Lower leg skin (tissue), 4 donors: ENCODE measurements around the gene VDR. TPM values are rescaled to one million over a fixed set of nuclear protein-coding genes. Genes with fewer than 3 reads are reported as not detected.

Experiments used
- DNase-seq, 2 donors: peaks; one replicate each; pipeline ENCODE4 v3.0.0-alpha.2; 2019; ENCODE audit warnings: low spot score in 2 of 2
- H3K4me3 ChIP-seq: fragments of 200-600 bp; sonication (generic); 2 replicates; pipeline ENCODE4 v1.5.1; 2017; ENCODE audit warnings: mild to moderate bottlenecking, low read depth; ENCODE audit not compliant: poor library complexity, severe bottlenecking
- CTCF ChIP-seq, 3 donors: fragments of 450-650 bp; IDR thresholded peaks; one replicate each; pipeline ENCODE4 v1.5.1; 2016; ENCODE audit warnings: antibody characterized with exemption in 3 of 3, mild to moderate bottlenecking in 3 of 3, moderate library complexity in 2 of 3
- POLR2A ChIP-seq, 2 donors: fragments of 450-650 bp; IDR thresholded peaks; one replicate each; pipeline ENCODE4 v1.6.1; 2016 to 2017; ENCODE audit warnings: antibody characterized with exemption in 2 of 2, mild to moderate bottlenecking in 1 of 2, moderate library complexity in 1 of 2
- WGBS, 2 donors: methylation state at CpG; one replicate each; pipeline ENCODE4 v1.1.5; 2018; 5-methylcytosine and 5-hydroxymethylcytosine counted together
- intact Hi-C: fragments of 100-400 bp; cut with DNase I; formaldehyde crosslinking; loops from one replicate; pipeline ENCODE4 v1.15.0; 2023; ENCODE audit warnings: low total_unique reads
- total RNA-seq, 4 donors: library from RNA; depleted of rRNA; stranded (reverse); fragments of >200 nt; gene quantifications; one replicate each; pipeline ENCODE4 v1.1.0, GENCODE V29; 2016

The VDR gene
- total RNA-seq, 4 donors from 2014 or later, result 35.9 to 58.1 (median 39.4) TPM

- DNase-seq, result no peak
- no peak for TF ChIP-seq POLR2A (IDR thresholded peaks at IDR 0.05)
- no peak for TF ChIP-seq CTCF (IDR thresholded peaks at IDR 0.05)
- intact Hi-C loops, result no loop called here
- 73 to 74% methylated on average over 4 of the region's 4 CpGs for WGBS, 2 donors
- H3K4me3 ChIP-seq, result no peak overlapping the region
Observed at GRCh38 chr12:47907851-47908454, 3.2 kb upstream of the VDR start.

GRCh38 chr12:47903927-47904712, 674 bp downstream of the VDR start:
- peak; percentile 76 to 92 for DNase-seq
- TF ChIP-seq CTCF (IDR thresholded peaks at IDR 0.05), result no peak
- no peak for TF ChIP-seq POLR2A (IDR thresholded peaks at IDR 0.05)
- WGBS, 2 donors, result 1 to 3% methylated on average over 7 of the region's 7 CpGs
- intact Hi-C loops, result no loop called here
- H3K4me3 ChIP-seq, result peak overlapping the region; percentile 32

DNA sequence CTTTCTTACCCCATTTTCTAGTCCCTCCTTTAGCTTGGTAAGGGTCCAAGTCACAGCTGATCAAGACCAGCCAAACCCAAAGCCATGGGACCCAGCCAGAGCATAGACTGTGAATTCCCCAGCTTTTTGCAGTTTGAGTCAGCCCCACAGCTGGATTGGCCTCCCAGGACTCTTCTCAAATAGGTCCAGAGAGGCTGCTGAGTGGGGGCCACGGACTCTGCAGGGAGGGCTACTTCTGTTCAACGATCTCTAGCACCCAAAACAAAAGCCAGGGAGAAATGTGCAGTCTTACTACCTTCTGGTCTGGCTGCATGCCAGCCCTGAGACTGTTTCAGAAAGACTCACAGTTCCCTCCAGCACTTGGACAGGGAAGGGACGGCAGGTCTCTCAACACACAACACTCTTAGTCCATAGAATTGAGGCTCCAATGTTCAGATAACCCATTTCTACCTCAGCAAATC, 1.6 kb downstream of the VDR start:
- WGBS, 2 donors, result 20 to 21% methylated on average over 3 of the region's 3 CpGs
- H3K4me3 ChIP-seq, result no peak overlapping the region
- intact Hi-C loops, result no loop called here
- DNase-seq, result peak in 1 of 2 donors; percentile 59
- TF ChIP-seq POLR2A (IDR thresholded peaks at IDR 0.05), result no peak
- TF ChIP-seq CTCF (IDR thresholded peaks at IDR 0.05), result no peak

GRCh38 chr12:47902131-47902639, 2.6 kb downstream of the VDR start:
- TF ChIP-seq CTCF (IDR thresholded peaks at IDR 0.05) (no peak), POLR2A (IDR thresholded peaks at IDR 0.05) (no peak)
- intact Hi-C loops, result no loop called here
- DNase-seq, result no peak
- H3K4me3 ChIP-seq, result no peak overlapping the region

GRCh38 chr12:47901718-47902093, 3.1 kb downstream of the VDR start:
- intact Hi-C loops, result no loop called here
- H3K4me3 ChIP-seq, result no peak overlapping the region
- WGBS, 2 donors, result 65% methylated on average over 6 of the region's 6 CpGs
- peak in 1 of 2 donors; percentile 75 for DNase-seq
- TF ChIP-seq POLR2A (IDR thresholded peaks at IDR 0.05) (no peak), CTCF (IDR thresholded peaks at IDR 0.05) (no peak)
